GM12892 (cell line): ENCODE data around the gene DLL3.

ENCODE experiments used
- POLR2A ChIP-seq: IDR thresholded peaks from 2 replicates; pipeline ENCODE4 v1.6.1; 2011; ENCODE audit warnings: low read depth, low read length, control low read depth
- POLR2AphosphoS5 ChIP-seq: IDR thresholded peaks from 2 replicates; pipeline ENCODE4 v1.6.1; 2011; ENCODE audit warnings: low read depth, low read length, control low read depth
- TAF1 ChIP-seq: IDR thresholded peaks from 2 replicates; pipeline ENCODE4 v1.6.1; 2011; ENCODE audit warnings: low read depth, mild to moderate bottlenecking, control low read depth, low read length, borderline replicate concordance

DNA sequence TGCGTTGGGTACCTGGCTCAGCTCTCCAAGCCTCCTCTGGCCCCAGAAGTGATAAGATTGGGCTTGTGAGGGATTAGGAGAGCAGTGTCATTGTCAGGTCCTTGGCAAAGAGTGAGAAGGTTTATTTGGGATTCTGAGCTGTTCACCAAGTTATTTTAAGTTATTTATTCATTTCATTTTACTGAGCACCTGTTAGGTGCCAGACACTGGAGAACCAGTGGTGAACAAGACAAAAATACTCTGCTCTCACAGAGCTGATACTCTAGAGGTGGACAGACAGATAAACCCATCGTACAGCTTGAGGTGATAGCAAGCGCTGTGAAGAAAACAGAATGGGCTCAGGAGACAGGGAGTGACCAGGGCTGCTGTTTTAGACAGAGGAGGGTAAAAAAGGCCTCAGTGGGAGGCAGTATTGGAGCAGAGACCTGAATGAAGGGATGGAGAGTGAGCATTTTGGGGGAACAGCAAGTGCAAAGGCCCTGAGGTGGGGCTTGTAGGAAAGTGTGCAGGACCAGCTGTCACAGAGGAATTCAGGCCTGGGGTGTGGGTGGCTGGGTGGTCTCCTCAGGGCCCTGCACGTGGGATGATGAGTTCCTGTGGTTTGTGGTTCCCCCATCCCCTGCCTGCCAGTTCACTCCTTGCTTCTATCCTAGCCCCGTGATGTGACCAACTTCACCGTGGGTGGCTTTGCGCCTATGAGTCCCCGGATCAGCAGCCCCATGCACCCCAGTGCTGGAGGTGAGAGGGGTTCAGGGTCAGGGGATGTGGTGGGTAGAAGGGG lies 26.8 kb upstream of the DLL3 start:
- no peak for TF ChIP-seq TAF1
- no peak for TF ChIP-seq POLR2AphosphoS5
- TF ChIP-seq POLR2A: no peak
